ENCODE results near the gene CD55. TPM values are rescaled to one million over a fixed set of nuclear protein-coding genes. Genes with fewer than 3 reads are reported as not detected.
A peak's percentile ranks its signal among the peaks of the same experiment; 100 is the strongest.
"Not testable (repeated sequence)": the region's sequence is repeated elsewhere in the genome, so short reads cannot be mapped to it uniquely, and the experiment has no call there.

CD55 gene
- total RNA-seq, 1 experiment from 2014 or later, result 22.9 TPM

- no peak overlapping the region for H3K4me3 ChIP-seq
- H3K36me3 ChIP-seq, result no peaks in the 10 kb centered on the region
- H3K27me3 ChIP-seq, result no peaks in the 10 kb centered on the region
- no peak overlapping the region for H3K27ac ChIP-seq
- peaks cover 14% of the 10 kb centered on the region for H3K4me1 ChIP-seq
- no peaks in the 10 kb centered on the region for H3K9me3 ChIP-seq (replicated peaks)
- DNase-seq, result no peak
Measured at GRCh38 chr1:207315435-207315834, 6.0 kb upstream of the CD55 start.

- H3K4me1 ChIP-seq, result peaks cover 10% of the 10 kb centered on the region
- H3K27ac ChIP-seq, result no peak overlapping the region
- no peak overlapping the region for H3K4me3 ChIP-seq
- no peaks in the 10 kb centered on the region for H3K27me3 ChIP-seq
- DNase-seq, result no peak
- H3K9me3 ChIP-seq (replicated peaks), result no peaks in the 10 kb centered on the region
- H3K36me3 ChIP-seq, result no peaks in the 10 kb centered on the region
Measured at GRCh38 chr1:207316141-207316540, 5.3 kb upstream of the CD55 start.

- Histone ChIP-seq H3K36me3 (no peaks in the 10 kb centered on the region), H3K9me3 (replicated peaks) (no peaks in the 10 kb centered on the region), H3K4me3 (no peak overlapping the region), H3K27ac (no peak overlapping the region), H3K4me1 (peaks cover 5% of the 10 kb centered on the region; the same call in 1 of the 2 replicates), H3K27me3 (no peaks in the 10 kb centered on the region)
- DNase-seq, result no peak
Measured at GRCh38 chr1:207316622-207317391, 4.7 kb upstream of the CD55 start.

- no peak overlapping the region for H3K4me3 ChIP-seq
- H3K27ac ChIP-seq, result no peak overlapping the region
- no peaks in the 10 kb centered on the region for H3K9me3 ChIP-seq (replicated peaks)
- H3K27me3 ChIP-seq, result no peaks in the 10 kb centered on the region
- H3K36me3 ChIP-seq, result no peaks in the 10 kb centered on the region
- no peaks in the 10 kb centered on the region for H3K4me1 ChIP-seq
- no peak for DNase-seq
Measured at GRCh38 chr1:207317561-207317960, 3.9 kb upstream of the CD55 start.

GRCh38 chr1:207318072-207318619, 3.3 kb upstream of the CD55 start:
- Histone ChIP-seq H3K27me3 (no peaks in the 10 kb centered on the region), H3K4me3 (no peak overlapping the region)
- DNase-seq, result no peak

GRCh38 chr1:207319199-207319598, 2.3 kb upstream of the CD55 start:
- Histone ChIP-seq H3K4me3 (no peak overlapping the region), H3K27ac (no peak overlapping the region), H3K4me1 (no peaks in the 10 kb centered on the region), H3K9me3 (replicated peaks) (no peaks in the 10 kb centered on the region), H3K36me3 (no peaks in the 10 kb centered on the region), H3K27me3 (no peaks in the 10 kb centered on the region)
- no peak for DNase-seq

More at GRCh38 chr1:207318072-207318619, 3.3 kb upstream of the CD55 start:
- Histone ChIP-seq H3K9me3 (replicated peaks) (no peaks in the 10 kb centered on the region), H3K36me3 (no peaks in the 10 kb centered on the region), H3K4me1 (no peaks in the 10 kb centered on the region), H3K27ac (no peak overlapping the region)

- H3K9me3 ChIP-seq (replicated peaks); H3K4me3 ChIP-seq; DNase-seq: not testable (repeated sequence)
Measured at GRCh38 chr1:207320105-207320504, 1.4 kb upstream of the CD55 start.

GRCh38 chr1:207321790-207322645, 540 bp downstream of the CD55 start:
- no peak for DNase-seq
- H3K27ac ChIP-seq, result peak overlapping the region; percentile 73
- peak overlapping the region; percentile 84 for H3K4me3 ChIP-seq

More at GRCh38 chr1:207320105-207320504, 1.4 kb upstream of the CD55 start:
- not testable (repeated sequence) for H3K36me3 ChIP-seq, H3K4me1 ChIP-seq, H3K27me3 ChIP-seq, H3K27ac ChIP-seq

GRCh38 chr1:207323425-207324225, 2.1 kb downstream of the CD55 start:
- Histone ChIP-seq H3K4me1 (no peaks in the 10 kb centered on the region), H3K36me3 (peaks cover 34% of the 10 kb centered on the region), H3K27ac (no peak overlapping the region), H3K4me3 (no peak overlapping the region), H3K27me3 (no peaks in the 10 kb centered on the region), H3K9me3 (replicated peaks) (no peaks in the 10 kb centered on the region)
- DNase-seq, result no peak

More at GRCh38 chr1:207321790-207322645, 540 bp downstream of the CD55 start:
- Histone ChIP-seq H3K36me3 (peaks cover 21% of the 10 kb centered on the region), H3K27me3 (no peaks in the 10 kb centered on the region), H3K9me3 (replicated peaks) (no peaks in the 10 kb centered on the region), H3K4me1 (no peaks in the 10 kb centered on the region)

- Histone ChIP-seq H3K4me1 (no peaks in the 10 kb centered on the region), H3K36me3 (peaks cover 58% of the 10 kb centered on the region), H3K9me3 (replicated peaks) (no peaks in the 10 kb centered on the region), H3K27me3 (no peaks in the 10 kb centered on the region), H3K27ac (no peak overlapping the region), H3K4me3 (no peak overlapping the region)
- no peak for DNase-seq
Measured at GRCh38 chr1:207328004-207328403, 6.5 kb downstream of the CD55 start.

GRCh38 chr1:207328908-207329440, 7.5 kb downstream of the CD55 start:
- Histone ChIP-seq H3K4me3 (no peak overlapping the region), H3K9me3 (replicated peaks) (no peaks in the 10 kb centered on the region), H3K27ac (no peak overlapping the region), H3K4me1 (no peaks in the 10 kb centered on the region), H3K36me3 (peaks cover 66% of the 10 kb centered on the region), H3K27me3 (no peaks in the 10 kb centered on the region)
- DNase-seq, result no peak

- no peak overlapping the region for H3K27ac ChIP-seq
- no peaks in the 10 kb centered on the region for H3K4me1 ChIP-seq
- peaks cover 68% of the 10 kb centered on the region for H3K36me3 ChIP-seq
- H3K9me3 ChIP-seq (replicated peaks), result no peaks in the 10 kb centered on the region
- no peaks in the 10 kb centered on the region for H3K27me3 ChIP-seq
- no peak for DNase-seq
- H3K4me3 ChIP-seq, result no peak overlapping the region
Measured at GRCh38 chr1:207329469-207329868, 8.0 kb downstream of the CD55 start.

- no peaks in the 10 kb centered on the region for H3K9me3 ChIP-seq (replicated peaks)
- H3K27me3 ChIP-seq, result no peaks in the 10 kb centered on the region
- no peak overlapping the region for H3K4me3 ChIP-seq
- no peak overlapping the region for H3K27ac ChIP-seq
- no peaks in the 10 kb centered on the region for H3K4me1 ChIP-seq
- no peak for DNase-seq
- H3K36me3 ChIP-seq, result peaks cover 63% of the 10 kb centered on the region
Measured at GRCh38 chr1:207330011-207330710, 8.7 kb downstream of the CD55 start.
